Endothelial cell (in vitro differentiated cells): ENCODE results near the gene AQP10. TPM values are rescaled to one million over a fixed set of nuclear protein-coding genes. Genes with fewer than 3 reads are reported as not detected.
"Not testable (repeated sequence)": the region's sequence is repeated elsewhere in the genome, so short reads cannot be mapped to it uniquely, and the experiment has no call there.

ENCODE experiments used
- DNase-seq: peaks from one replicate; pipeline ENCODE4 v3.0.0; 2021; ENCODE audit warnings: low spot score
- H3K27ac Mint-ChIP-seq: one replicate; pipeline ENCODE4 v1.8.0; 2021; ENCODE audit warnings: mixed read lengths, inconsistent platforms; ENCODE audit not compliant: unreplicated experiment
- H3K27me3 Mint-ChIP-seq: one replicate; pipeline ENCODE4 v1.8.0; 2021; ENCODE audit warnings: mild to moderate bottlenecking, moderate library complexity, mixed read lengths, inconsistent platforms; ENCODE audit not compliant: unreplicated experiment
- H3K36me3 Mint-ChIP-seq: one replicate; pipeline ENCODE4 v1.8.0; 2021; ENCODE audit warnings: mild to moderate bottlenecking, low read depth, mixed read lengths, inconsistent platforms; ENCODE audit not compliant: unreplicated experiment
- H3K4me1 Mint-ChIP-seq: one replicate; pipeline ENCODE4 v1.8.0; 2021; ENCODE audit warnings: mild to moderate bottlenecking, mixed read lengths, inconsistent platforms; ENCODE audit not compliant: unreplicated experiment
- H3K4me3 Mint-ChIP-seq: one replicate; pipeline ENCODE4 v1.8.0; 2021; ENCODE audit warnings: mild to moderate bottlenecking, mixed read lengths, inconsistent platforms; ENCODE audit not compliant: unreplicated experiment
- H3K9me3 Mint-ChIP-seq: one replicate; pipeline ENCODE4 v1.8.0; 2021; ENCODE audit warnings: mixed read lengths, inconsistent platforms; ENCODE audit not compliant: unreplicated experiment
- total RNA-seq: library from RNA; stranded (reverse); fragmentation: NEBNext Ultra II Directional; extraction: Animal tissue kit (Norgen Biotek cat#: 25700); gene quantifications from one replicate; pipeline ENCODE4 v1.2.1, GENCODE V29; 2021; ENCODE audit not compliant: unreplicated experiment
- TF ChIP-seq, protein P1 (sequence below): fragments of 200-600 bp; sonication (generic); IDR thresholded peaks from one replicate; pipeline ENCODE4 v1.5.0; 2021; ENCODE audit warnings: antibody characterized with exemption; ENCODE audit not compliant: unreplicated experiment

Gene AQP10
- total RNA-seq, 1 donor from 2014 or later = not detected

DNA sequence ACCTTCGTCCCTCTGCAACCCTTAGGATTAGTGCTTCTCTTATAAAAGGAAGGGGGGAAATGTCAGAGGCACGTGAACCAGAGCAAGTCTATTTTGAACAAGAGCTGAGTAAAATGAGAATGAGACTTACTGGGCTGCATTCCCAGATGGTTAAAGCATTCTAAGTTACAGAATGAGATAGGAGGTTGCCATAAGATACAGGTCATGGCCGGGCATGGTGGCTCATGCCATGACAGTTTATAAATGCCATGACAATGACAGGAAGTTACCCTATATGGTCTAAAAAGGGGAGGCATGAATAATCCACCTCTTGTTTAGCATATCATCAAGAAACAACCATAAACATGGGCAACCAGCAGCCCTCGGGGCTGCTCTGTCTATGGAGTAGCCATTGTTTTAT, 2.5 kb upstream of the AQP10 start:
- peaks cover 9% of the 10 kb centered on the region for H3K27me3 Mint-ChIP-seq
- H3K9me3 Mint-ChIP-seq = no peaks in the 10 kb centered on the region
- no peak for DNase-seq
- peak overlapping the region; percentile 38 for H3K4me3 Mint-ChIP-seq
- H3K36me3 Mint-ChIP-seq = peaks cover 9% of the 10 kb centered on the region
- TF ChIP-seq, protein P1, sequence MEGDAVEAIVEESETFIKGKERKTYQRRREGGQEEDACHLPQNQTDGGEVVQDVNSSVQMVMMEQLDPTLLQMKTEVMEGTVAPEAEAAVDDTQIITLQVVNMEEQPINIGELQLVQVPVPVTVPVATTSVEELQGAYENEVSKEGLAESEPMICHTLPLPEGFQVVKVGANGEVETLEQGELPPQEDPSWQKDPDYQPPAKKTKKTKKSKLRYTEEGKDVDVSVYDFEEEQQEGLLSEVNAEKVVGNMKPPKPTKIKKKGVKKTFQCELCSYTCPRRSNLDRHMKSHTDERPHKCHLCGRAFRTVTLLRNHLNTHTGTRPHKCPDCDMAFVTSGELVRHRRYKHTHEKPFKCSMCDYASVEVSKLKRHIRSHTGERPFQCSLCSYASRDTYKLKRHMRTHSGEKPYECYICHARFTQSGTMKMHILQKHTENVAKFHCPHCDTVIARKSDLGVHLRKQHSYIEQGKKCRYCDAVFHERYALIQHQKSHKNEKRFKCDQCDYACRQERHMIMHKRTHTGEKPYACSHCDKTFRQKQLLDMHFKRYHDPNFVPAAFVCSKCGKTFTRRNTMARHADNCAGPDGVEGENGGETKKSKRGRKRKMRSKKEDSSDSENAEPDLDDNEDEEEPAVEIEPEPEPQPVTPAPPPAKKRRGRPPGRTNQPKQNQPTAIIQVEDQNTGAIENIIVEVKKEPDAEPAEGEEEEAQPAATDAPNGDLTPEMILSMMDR = no peak
- H3K27ac Mint-ChIP-seq = no peak overlapping the region
- peaks cover 9% of the 10 kb centered on the region for H3K4me1 Mint-ChIP-seq

GRCh38 chr1:154321609-154321934, 679 bp downstream of the AQP10 start:
- H3K4me1 Mint-ChIP-seq = peaks cover 16% of the 10 kb centered on the region
- H3K27ac Mint-ChIP-seq, H3K36me3 Mint-ChIP-seq, H3K4me3 Mint-ChIP-seq, DNase-seq, H3K27me3 Mint-ChIP-seq, H3K9me3 Mint-ChIP-seq: not testable (repeated sequence)

DNA sequence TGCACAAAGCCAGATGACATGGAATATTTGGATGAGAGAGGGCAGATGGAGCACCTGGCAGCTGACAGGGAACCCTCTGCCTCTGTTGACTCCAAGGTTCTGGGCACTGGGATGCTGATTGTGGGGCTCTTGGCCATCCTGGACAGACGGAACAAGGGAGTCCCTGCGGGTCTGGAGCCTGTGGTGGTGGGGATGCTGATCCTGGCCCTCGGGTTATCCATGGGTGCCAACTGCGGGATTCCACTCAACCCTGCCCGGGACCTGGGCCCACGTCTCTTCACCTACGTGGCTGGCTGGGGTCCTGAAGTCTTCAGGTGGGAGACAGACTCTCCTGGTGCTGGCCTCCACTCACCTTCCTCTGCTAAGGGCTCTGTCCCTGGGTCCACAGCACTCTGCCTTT, 2.6 kb downstream of the AQP10 start:
- peaks cover 8% of the 10 kb centered on the region for H3K27me3 Mint-ChIP-seq
- TF ChIP-seq, protein P1 = no peak

DNA sequence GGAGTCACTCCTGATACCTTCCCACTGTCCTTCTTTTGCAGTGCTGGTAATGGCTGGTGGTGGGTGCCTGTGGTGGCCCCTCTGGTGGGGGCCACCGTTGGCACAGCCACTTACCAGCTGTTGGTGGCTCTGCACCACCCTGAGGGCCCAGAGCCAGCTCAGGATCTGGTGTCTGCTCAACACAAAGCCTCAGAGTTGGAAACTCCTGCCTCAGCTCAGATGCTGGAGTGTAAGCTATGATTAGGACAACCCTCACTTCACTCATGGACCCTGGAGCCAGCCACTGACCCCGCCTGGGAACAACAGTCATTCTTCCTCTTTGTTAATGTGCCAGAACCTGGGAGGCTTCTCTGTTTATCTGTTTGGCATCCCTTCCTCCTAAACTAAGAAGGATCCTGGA, 3.3 kb downstream of the AQP10 start:
- Mint-ChIP-seq H3K36me3 (peaks cover 4% of the 10 kb centered on the region), H3K4me1 (peaks cover 34% of the 10 kb centered on the region), H3K9me3 (no peaks in the 10 kb centered on the region), H3K27me3 (peaks cover 10% of the 10 kb centered on the region), H3K27ac (no peak overlapping the region), H3K4me3 (peak overlapping the region; percentile 27)
- TF ChIP-seq, protein P1 = no peak
- DNase-seq = no peak

More for the DNA sequence above, 2.6 kb downstream of the AQP10 start:
- DNase-seq = no peak
- H3K9me3 Mint-ChIP-seq = no peaks in the 10 kb centered on the region
- peaks cover 31% of the 10 kb centered on the region for H3K4me1 Mint-ChIP-seq
- no peak overlapping the region for H3K4me3 Mint-ChIP-seq
- H3K27ac Mint-ChIP-seq = peak overlapping the region; percentile 75
- H3K36me3 Mint-ChIP-seq = peaks cover 4% of the 10 kb centered on the region

DNA sequence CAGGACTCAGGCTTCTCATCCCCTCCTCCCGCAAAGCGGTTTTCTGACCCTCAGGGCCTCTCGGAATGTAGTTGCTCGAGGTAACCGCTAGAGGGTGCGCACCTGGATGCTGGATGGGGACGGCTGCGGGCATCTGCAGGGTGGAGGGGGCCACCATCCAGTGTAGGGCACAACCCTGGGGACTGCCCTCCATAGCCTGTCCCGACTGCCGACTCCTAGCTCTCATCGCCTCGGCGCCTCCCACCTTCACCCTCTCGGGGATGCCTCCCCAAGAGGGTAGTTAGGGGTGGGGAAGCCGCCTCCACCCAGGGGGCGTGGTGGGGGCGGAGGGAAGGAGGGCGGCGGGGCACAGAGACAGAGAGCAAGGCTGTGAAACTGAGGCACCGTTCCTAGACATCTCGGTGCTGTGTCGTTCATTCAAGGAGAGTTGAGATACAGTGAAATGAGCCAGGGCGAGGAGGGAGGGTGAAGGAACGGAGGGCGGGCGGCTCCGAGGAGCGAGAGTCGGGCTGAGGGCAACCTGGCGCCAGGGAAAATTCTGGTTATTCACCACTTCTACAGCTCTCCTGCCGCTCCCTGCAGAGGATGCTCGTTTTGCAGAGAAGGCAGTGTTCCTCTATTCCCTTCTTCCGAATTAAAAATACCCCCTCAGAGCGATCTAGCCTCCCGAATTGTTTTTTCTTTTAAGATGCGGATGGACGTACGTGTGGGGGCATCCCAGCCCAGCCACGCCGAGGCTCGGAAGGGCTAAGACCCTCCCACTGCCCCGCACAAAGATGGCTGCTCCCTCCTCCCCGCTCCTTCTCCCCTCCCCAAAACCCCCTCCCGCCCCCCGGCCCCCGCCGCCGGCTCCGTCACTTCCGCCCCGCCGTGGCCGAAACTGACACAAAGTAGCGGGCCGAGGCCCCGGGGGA, 4.0 kb downstream of the AQP10 start, which contains the start of gene ATP8B2:
Gene ATP8B2, plus strand, starts transcription at position 857 of the 914 bp plus-strand sequence. CDS start 2,617 bp downstream, outside the sequence.
- Mint-ChIP-seq H3K36me3 (peaks cover 4% of the 10 kb centered on the region), H3K4me1 (peaks cover 41% of the 10 kb centered on the region), H3K9me3 (no peaks in the 10 kb centered on the region), H3K27ac (peak within 1 kb of the TSS; percentile 84), H3K27me3 (peaks cover 11% of the 10 kb centered on the region), H3K4me3 (peak within 1 kb of the TSS; percentile 96)
- peak; percentile 86 for DNase-seq
- TF ChIP-seq, protein P1 = peak; percentile 97
